K562 (cell line): ENCODE measurements around the gene GSTM1. TPM values are rescaled to one million over a fixed set of nuclear protein-coding genes. Genes with fewer than 3 reads are reported as not detected.
"Not testable (repeated sequence)": the region's sequence is repeated elsewhere in the genome, so short reads cannot be mapped to it uniquely, and the experiment has no call there.

Experiments used
- ATAC-seq: fragments of 200-7000 bp; cut with Tn5 transposase; 3 replicates; pipeline ENCODE4 v1.9.1; 2020; ENCODE audit warnings: moderate library complexity
- BruUV-seq: library from RNA; stranded (reverse); fragments of 400-500 nt; replicated peaks from 2 replicates; lab custom pipeline; 2021; lab: Mats Ljungman, UMichigan
- CTCF ChIA-PET: fragments of 300-600 bp; formaldehyde crosslinking; extraction: SDS; loops from one replicate; lab custom pipeline; 2021; ENCODE audit warnings: low intra/inter-chr PET ratio; lab: Yijun Ruan, JAX
- POLR2A ChIA-PET: fragments of 300-600, 350-650 bp; sonication (Branson Sonifier 250); formaldehyde crosslinking; extraction: SDS; loops from one replicate; lab custom pipeline; 2021; ENCODE audit warnings: antibody characterized with exemption, inconsistent platforms; lab: Yijun Ruan, JAX
- DNase-seq, 4 experiments: peaks; one replicate each; pipeline versions ENCODE4 v3.0.0 to v3.0.0-alpha.2; 2011 to 2018; ENCODE audit warnings: low spot score in 3 of 4, mixed read lengths in 3 of 4; ENCODE audit errors: extremely low read depth in 1 of 4
- FAIRE-seq: peaks from 2 replicates; lab custom pipeline; 2011; peaks lifted over from hg19 to GRCh38; lab: Jason Lieb, UNC
- H2AFZ ChIP-seq: 2 replicates; pipeline ENCODE4 v1.6.0; 2011; ENCODE audit warnings: low read depth, low read length, control low read depth, inconsistent platforms
- H3K27ac ChIP-seq: fragments of 200-600 bp; 3 replicates; pipeline ENCODE4 v1.8.0; 2011; ENCODE audit warnings: low read depth, mild to moderate bottlenecking, control low read depth, inconsistent platforms, low read length, moderate library complexity, mixed read lengths; ENCODE audit errors: extremely low read depth
- H3K27me3 ChIP-seq, 2 experiments: fragments of 300-600 bp in 1 of 2; 2 replicates in 1 of 2; 3 replicates in 1 of 2; pipeline versions ENCODE4 v1.6.0 to v1.8.0; 2011; ENCODE audit warnings: inconsistent platforms in 2 of 2, low read length in 2 of 2, mild to moderate bottlenecking in 1 of 2, mixed read lengths in 1 of 2, moderate library complexity in 1 of 2; ENCODE audit not compliant: control insufficient read depth in 2 of 2, insufficient read depth in 2 of 2
- H3K36me3 ChIP-seq: fragments of 300-600 bp; 3 replicates; pipeline ENCODE4 v1.8.0; 2011; ENCODE audit warnings: mild to moderate bottlenecking, low read length, inconsistent platforms; ENCODE audit not compliant: control insufficient read depth, insufficient read depth
- H3K4me1 ChIP-seq, 2 experiments: fragments of 200-600 bp in 1 of 2; replicated peaks in 1 of 2; 2 replicates in 1 of 2; 3 replicates in 1 of 2; pipeline versions ENCODE4 v1.5.1 to v1.8.0; 2011; ENCODE audit warnings: inconsistent platforms in 2 of 2, low read length in 2 of 2, mild to moderate bottlenecking in 1 of 2, mixed read lengths in 1 of 2, moderate library complexity in 1 of 2; ENCODE audit not compliant: control insufficient read depth in 2 of 2, insufficient read depth in 2 of 2
- H3K4me2 ChIP-seq: 2 replicates; pipeline ENCODE4 v1.6.1; 2011; ENCODE audit warnings: low read length, control low read depth, inconsistent platforms, mixed read lengths; ENCODE audit not compliant: insufficient read depth
- H3K4me3 ChIP-seq: fragments of 200-600 bp; sonication (generic), shearing (Covaris generic); 2 replicates; pipeline ENCODE4 v1.5.1; 2016; ENCODE audit warnings: control low read depth, inconsistent platforms
- H3K79me2 ChIP-seq: fragments of 200-600 bp; 3 replicates; pipeline ENCODE4 v1.8.0; 2011; ENCODE audit warnings: low read length, inconsistent platforms; ENCODE audit not compliant: control insufficient read depth, insufficient read depth
- H3K9ac ChIP-seq, 2 experiments: 2 replicates each; pipeline versions ENCODE4 v1.6.0 to v1.6.1; 2011; ENCODE audit warnings: low read depth in 2 of 2, low read length in 2 of 2, control low read depth in 1 of 2, inconsistent platforms in 1 of 2, mild to moderate bottlenecking in 1 of 2, mixed read lengths in 1 of 2; ENCODE audit not compliant: insufficient read depth in 1 of 2
- H3K9me1 ChIP-seq: one replicate; pipeline ENCODE4 v1.6.0; 2011; ENCODE audit warnings: inconsistent platforms, mild to moderate bottlenecking, low read length, moderate library complexity; ENCODE audit not compliant: control insufficient read depth, insufficient read depth
- H3K9me3 ChIP-seq: replicated peaks from 2 replicates; pipeline ENCODE4 v1.5.1; 2011; ENCODE audit warnings: low read depth, low read length, inconsistent platforms; ENCODE audit not compliant: control insufficient read depth, insufficient read depth
- H4K20me1 ChIP-seq: replicated peaks from 2 replicates; pipeline ENCODE4 v1.6.1; 2011; ENCODE audit warnings: low read length, inconsistent platforms, mixed read lengths; ENCODE audit not compliant: control insufficient read depth, insufficient read depth
- MAFF ChIP-seq: IDR thresholded peaks from 2 replicates; pipeline ENCODE4 v1.6.1; 2012; ENCODE audit warnings: low read length, improper control_type of control experiment
- MAFG ChIP-seq: fragments of 450-650 bp; conservative IDR thresholded peaks from 2 replicates; pipeline ENCODE4 v1.6.1; 2016; ENCODE audit warnings: missing genetic modification characterization, missing compliant biosample characterization
- NFE2 ChIP-seq: IDR thresholded peaks from 2 replicates; pipeline ENCODE4 v1.6.1; 2014; ENCODE audit warnings: antibody characterized with exemption, low read depth
- WGBS: fragments of 100-300 bp; shearing (Covaris generic); methylation state at CpG from one replicate; pipeline ENCODE4 v1.1.6; 2016; ENCODE audit warnings: low coverage, mixed read lengths; ENCODE audit not compliant: insufficient coverage; ENCODE audit errors: missing lambda C conversion rate; 5-methylcytosine and 5-hydroxymethylcytosine counted together
- in situ Hi-C: fragments of 300-500 bp; cut with MboI; formaldehyde crosslinking; loops from 4 replicates; pipeline ENCODE4 v1.15.0; 2018; ENCODE audit warnings: inconsistent platforms, mixed read lengths
- intact Hi-C: fragments of 100-400 bp; cut with micrococcal nuclease; formaldehyde crosslinking; loops from 2 replicates; pipeline ENCODE4 v1.14.2; 2022
- polyA plus RNA-seq, 8 experiments: library from polyadenylated mRNA; depleted of rRNA in 4 of 8; stranded (reverse) in 5 of 8; unstranded in 3 of 8; fragments of >200 nt; fragmentation: Nextera tagmentation in 2 of 8; fragmentation: Illumina TruSeq in 1 of 8; extraction: Ambion mirVana in 2 of 8; extraction: Trizol in 1 of 8; gene quantifications; 2 replicates each; pipeline versions ENCODE4 v1.2.1 to v1.2.3, GENCODE V29; 2011 to 2014; ENCODE audit warnings: inconsistent platforms in 1 of 8, missing spikeins in 1 of 8
- total RNA-seq, 7 experiments: library from RNA; depleted of rRNA in 6 of 7; stranded (reverse); fragments of >200 nt in 6 of 7; fragmentation: Illumina TruSeq in 2 of 7; extraction: Trizol in 2 of 7; gene quantifications; 2 replicates each; pipeline versions ENCODE4 v1.2.1 to v1.2.3, GENCODE V29; 2011 to 2021; ENCODE audit warnings: low replicate concordance in 1 of 7

Gene GSTM1
- total and polyA plus RNA-seq, 9 of the 15 experiments (the other 6 are each of a cell fraction or from before 2014, with no cell fraction given), result not detected

DNA sequence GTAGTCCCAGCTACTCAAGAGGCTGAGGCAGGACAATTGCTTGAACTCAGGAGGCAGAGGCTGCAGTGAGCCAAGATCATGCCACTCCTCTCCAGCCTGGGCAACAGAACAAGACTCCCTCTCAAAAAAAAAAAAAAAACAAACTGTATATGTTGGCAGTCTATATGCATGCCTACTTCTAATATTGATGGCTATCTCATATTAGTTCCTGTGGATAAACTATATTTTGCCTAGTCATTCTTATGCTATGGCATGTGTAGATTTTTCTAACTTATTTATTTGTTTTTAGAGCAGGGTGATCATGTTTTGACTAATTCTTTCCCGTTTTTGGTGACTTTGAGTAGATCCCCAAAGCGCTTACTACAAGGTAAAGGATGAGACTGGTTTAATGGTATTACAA lies 9.0 kb upstream of the GSTM1 start:
- POLR2A ChIA-PET, result interaction anchor here (0.7 kb wide), 1 partner anchor 138 kb away, joined by 3 read pairs; no protein-coding TSS in a partner anchor
- H3K4me1 ChIP-seq, H3K36me3 ChIP-seq, H3K9ac ChIP-seq, CTCF ChIA-PET, FAIRE-seq, intact Hi-C loops, ATAC-seq, H3K9me3 ChIP-seq, H3K27ac ChIP-seq, H3K4me3 ChIP-seq, BruUV-seq, H3K27me3 ChIP-seq, H2AFZ ChIP-seq, H3K79me2 ChIP-seq, H3K9me1 ChIP-seq, H4K20me1 ChIP-seq, H3K4me2 ChIP-seq: not testable (repeated sequence)
- peak; percentile 13; the same call in 1 of the 2 replicates for TF ChIP-seq MAFF
- TF ChIP-seq NFE2, result peak; percentile 29; the same call in 1 of the 2 replicates
- TF ChIP-seq MAFG (tag), result peak; percentile 49
- in situ Hi-C loops, result loop anchor here (5.0 kb wide), 1 partner anchor 39 kb away; no protein-coding TSS in a partner anchor
- WGBS, result 10% methylated on average over 2 of the region's 2 CpGs
- DNase-seq, result peak in 2 of 4 experiments; percentile 0

DNA sequence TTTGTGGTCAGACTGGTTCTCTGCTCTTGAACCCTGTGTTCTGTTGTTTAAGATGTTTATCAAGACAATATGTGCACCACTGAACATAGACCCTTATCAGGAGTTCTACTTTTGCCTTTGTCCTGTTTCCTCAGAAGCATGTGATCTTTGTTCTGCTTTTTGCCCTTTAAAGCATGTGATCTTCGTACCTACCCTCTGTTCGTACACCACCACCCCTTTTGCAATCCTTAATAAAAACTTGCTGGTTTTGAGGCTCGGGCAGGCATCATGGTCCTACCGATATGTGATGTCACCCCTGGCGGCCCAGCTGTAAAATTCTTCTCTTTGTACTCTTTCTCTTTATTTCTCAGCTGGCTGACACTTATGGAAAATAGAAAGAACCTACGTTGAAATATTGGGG lies 2.8 kb upstream of the GSTM1 start:
- H3K27ac ChIP-seq, H3K9ac ChIP-seq, H3K9me3 ChIP-seq, intact Hi-C loops, CTCF ChIA-PET, H3K4me1 ChIP-seq, ATAC-seq, H3K4me3 ChIP-seq, POLR2A ChIA-PET, in situ Hi-C loops, H2AFZ ChIP-seq, H3K36me3 ChIP-seq, BruUV-seq, H3K79me2 ChIP-seq, DNase-seq, H3K27me3 ChIP-seq, H4K20me1 ChIP-seq, H3K9me1 ChIP-seq, H3K4me2 ChIP-seq, FAIRE-seq: not testable (repeated sequence)
- no CpG with 5 or more reads among the region's 6 CpGs for WGBS

DNA sequence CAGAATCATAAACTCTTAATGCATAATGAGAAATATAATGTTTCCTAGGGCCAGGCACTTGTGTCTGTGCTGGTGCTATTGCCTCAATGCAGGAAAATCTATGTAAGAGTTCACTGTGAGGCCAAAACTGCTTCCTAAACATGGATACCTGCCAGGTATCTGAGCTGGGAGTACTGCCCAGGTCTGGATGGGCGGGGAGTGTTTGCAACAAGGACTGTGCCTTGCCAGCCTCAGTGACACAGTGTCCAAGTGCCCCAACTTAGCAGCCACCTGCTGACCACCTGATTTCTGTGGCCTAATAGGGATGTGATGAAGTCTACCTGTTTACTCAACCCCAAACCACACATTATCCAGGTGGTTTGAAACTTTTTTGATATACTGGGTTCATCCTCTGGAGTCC lies 2.2 kb upstream of the GSTM1 start:
- WGBS, result no CpG with 5 or more reads among the region's 1 CpG

More for the DNA sequence above, 2.2 kb upstream of the GSTM1 start:
- H3K9me3 ChIP-seq, in situ Hi-C loops, H3K36me3 ChIP-seq, ATAC-seq, H3K79me2 ChIP-seq, H2AFZ ChIP-seq, H3K9me1 ChIP-seq, H3K27ac ChIP-seq, H3K4me3 ChIP-seq, H4K20me1 ChIP-seq, POLR2A ChIA-PET, H3K4me1 ChIP-seq, H3K9ac ChIP-seq, BruUV-seq, H3K27me3 ChIP-seq, H3K4me2 ChIP-seq, DNase-seq, intact Hi-C loops, CTCF ChIA-PET, FAIRE-seq: not testable (repeated sequence)
